ENCODE data around the gene TUB.

Gene TUB

DNA sequence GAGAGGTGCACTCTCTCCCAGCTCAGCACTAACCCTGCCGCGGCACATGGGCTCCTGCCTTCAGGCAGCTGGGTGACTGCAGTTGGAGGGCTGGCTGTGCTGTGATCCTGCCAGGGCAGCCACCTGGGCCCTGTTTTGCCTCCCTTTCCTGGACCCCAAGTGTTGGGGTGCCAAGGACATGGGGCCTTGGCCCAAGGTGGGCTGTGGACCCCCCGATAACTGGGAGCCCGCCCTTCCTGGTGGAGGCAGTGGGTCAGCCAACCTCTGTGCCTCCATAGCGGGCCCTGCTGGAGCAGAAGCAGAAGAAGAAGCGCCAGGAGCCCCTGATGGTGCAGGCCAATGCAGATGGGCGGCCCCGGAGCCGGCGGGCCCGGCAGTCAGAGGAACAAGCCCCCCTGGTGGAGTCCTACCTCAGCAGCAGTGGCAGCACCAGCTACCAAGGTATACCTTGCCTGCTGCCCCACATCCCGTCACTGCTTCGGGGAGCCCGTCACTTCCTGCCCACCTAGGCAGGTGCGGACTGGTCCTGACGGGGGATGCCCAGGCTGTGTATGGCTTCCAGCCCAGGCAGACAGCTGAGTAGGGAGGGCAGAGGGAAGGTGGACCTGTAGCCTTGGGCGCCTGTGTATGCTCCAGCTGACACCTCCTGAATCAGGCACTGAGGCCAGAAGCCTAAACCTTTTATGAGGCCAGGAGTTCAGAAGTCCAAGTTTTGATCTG, 8.9 kb downstream of the TUB start:
- no peak overlapping the region for H3K4me3 ChIP-seq (ENCODE audit: low read depth, low read length)
- no peak for DNase-seq (ENCODE audit: low read depth)
- TF ChIP-seq, protein P1, sequence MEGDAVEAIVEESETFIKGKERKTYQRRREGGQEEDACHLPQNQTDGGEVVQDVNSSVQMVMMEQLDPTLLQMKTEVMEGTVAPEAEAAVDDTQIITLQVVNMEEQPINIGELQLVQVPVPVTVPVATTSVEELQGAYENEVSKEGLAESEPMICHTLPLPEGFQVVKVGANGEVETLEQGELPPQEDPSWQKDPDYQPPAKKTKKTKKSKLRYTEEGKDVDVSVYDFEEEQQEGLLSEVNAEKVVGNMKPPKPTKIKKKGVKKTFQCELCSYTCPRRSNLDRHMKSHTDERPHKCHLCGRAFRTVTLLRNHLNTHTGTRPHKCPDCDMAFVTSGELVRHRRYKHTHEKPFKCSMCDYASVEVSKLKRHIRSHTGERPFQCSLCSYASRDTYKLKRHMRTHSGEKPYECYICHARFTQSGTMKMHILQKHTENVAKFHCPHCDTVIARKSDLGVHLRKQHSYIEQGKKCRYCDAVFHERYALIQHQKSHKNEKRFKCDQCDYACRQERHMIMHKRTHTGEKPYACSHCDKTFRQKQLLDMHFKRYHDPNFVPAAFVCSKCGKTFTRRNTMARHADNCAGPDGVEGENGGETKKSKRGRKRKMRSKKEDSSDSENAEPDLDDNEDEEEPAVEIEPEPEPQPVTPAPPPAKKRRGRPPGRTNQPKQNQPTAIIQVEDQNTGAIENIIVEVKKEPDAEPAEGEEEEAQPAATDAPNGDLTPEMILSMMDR (IDR thresholded peaks at IDR 0.05; ENCODE audit: control insufficient read depth, extremely low read depth, insufficient read depth), result no peak

DNA sequence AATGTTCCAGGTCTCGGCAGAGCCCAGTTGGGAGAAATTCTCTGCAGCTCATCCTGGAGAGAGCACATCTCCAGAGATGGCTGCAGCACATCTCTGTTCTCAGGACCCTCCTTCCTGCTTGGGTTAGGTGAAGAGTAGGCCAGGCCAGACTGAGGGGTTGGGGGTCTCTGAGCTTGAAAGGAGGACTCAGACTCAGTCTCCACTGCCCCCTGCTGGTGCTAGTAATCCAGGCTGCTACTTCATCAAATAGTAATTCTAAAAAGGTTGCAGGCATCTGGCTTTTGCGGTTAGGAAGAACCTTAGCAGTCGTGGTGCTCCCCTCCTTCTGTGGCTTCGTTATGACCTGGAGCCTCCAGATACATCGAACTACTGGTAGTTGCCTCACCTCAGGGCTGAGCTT, 9.7 kb downstream of the TUB start:
- H3K4me3 ChIP-seq (ENCODE audit: low read depth, low read length), result no peak overlapping the region
- no peak for DNase-seq (ENCODE audit: low read depth)
- TF ChIP-seq, protein P1 (IDR thresholded peaks at IDR 0.05; ENCODE audit: control insufficient read depth, extremely low read depth, insufficient read depth), result peak; percentile 54

DNA sequence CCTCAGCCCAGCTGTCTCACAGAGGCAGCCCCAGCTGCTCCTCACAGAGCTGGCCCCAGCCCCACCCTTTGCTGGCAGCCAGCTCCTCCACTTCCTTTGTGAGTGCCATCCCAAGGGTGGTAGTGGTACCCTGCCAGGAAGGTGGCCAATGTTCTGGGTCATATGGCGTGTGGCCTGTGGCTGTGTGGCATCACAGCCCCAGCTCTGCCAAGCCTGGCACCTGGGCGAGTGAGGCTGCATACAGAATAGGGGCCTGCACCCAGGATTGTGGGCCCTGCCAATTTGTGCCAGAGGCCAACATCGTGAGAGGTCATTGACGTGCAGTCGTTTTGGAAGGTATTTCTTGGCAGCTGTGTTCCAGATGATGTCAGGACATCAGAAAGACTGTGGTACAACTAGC, 10.7 kb downstream of the TUB start:
- no peak overlapping the region for H3K4me3 ChIP-seq (ENCODE audit: low read depth, low read length)
- no peak for DNase-seq (ENCODE audit: low read depth)
- TF ChIP-seq, protein P1 (IDR thresholded peaks at IDR 0.05; ENCODE audit: control insufficient read depth, extremely low read depth, insufficient read depth), result no peak

DNA sequence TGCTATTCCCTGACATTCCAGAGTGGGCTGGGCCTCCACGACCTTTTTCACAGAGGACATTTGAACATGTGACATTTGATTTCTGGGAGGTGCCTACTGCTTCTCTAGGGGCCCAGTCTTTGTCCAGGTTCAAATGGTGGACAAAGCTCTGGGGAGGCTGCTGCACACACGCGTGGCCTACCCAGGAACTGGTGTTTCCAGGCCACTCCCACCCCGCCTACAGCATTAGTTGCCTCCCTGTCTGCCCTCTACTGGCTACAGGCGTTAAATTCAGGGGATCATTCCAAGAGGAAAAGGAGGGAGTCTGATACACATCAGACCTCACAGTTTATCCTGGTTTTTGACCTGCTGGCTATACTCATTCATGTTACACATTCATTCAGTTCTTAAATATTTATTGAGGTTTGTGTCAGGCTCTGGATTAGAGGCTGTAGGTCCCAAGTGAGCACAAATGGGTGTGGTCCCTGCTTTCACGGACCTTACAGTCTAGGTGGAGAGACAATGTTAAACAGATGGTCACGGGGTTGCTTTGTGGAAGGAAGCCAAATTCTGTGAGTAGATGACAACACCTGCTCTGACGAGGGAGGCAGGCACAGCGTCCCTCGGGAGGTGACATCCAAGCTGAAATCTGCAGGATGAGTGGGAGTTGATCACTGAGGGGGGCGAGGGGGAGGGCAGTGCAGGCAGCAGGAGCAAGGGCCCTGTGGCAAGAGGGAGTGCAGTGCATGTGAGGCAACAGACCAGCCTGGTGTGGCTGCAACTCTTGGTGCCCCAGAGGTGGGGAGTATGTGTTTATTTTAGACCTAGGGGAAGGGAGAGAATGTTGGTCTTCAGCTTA, 11.8 kb downstream of the TUB start:
- peak; percentile 28 for DNase-seq (ENCODE audit: low read depth)
- no peak overlapping the region for H3K4me3 ChIP-seq (ENCODE audit: low read depth, low read length)
- TF ChIP-seq, protein P1 (IDR thresholded peaks at IDR 0.05; ENCODE audit: control insufficient read depth, extremely low read depth, insufficient read depth), result peak; percentile 78

DNA sequence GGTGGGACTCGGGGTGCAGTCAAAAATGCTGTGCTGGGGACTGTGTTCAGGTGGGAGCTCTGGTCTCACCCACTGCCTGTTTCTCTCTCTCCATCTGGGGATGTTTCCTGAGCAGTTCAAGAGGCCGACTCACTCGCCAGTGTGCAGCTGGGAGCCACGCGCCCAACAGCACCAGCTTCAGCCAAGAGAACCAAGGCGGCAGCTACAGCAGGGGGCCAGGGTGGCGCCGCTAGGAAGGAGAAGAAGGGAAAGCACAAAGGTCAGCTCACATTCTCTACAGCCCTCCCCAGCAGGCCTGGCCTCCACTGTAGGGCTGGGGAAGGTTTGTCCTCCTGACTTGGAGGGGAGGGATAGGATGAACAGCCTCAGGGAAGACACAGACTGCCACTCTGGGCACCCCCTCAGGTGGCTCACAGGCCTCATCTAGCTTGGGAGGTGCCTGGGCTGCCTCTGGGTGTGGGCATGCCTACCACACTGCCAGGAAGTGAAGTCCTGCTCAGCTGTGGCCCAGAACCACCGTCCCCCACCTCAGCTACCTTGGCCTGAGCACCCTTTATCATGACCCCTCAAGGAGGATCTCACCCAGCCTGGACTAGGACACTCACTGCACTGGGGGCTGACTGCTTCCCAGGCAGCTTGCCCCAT, 13.0 kb downstream of the TUB start:
- TF ChIP-seq, protein P1 (IDR thresholded peaks at IDR 0.05; ENCODE audit: control insufficient read depth, extremely low read depth, insufficient read depth), result no peak
- DNase-seq (ENCODE audit: low read depth), result no peak
- no peak overlapping the region for H3K4me3 ChIP-seq (ENCODE audit: low read depth, low read length)

DNA sequence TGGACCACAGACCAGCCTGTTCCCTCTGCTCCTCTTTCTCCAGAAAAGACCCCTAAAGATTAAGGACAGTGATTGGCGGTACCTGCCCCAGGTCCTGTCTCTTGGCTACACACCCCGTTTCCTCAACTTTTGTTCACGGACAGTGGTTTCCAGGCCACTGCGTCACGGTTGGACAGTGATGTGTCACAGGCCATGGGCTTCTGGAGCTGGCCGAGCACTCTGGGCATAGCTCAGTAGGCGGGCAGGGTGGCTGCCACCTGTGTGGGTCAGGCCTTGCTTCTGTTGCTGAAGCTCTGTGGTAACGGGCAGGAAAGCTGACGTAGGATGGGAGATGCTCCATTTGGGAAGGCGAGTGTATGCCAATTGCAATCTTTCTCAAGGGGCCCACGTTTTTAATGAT, 13.6 kb downstream of the TUB start:
- H3K4me3 ChIP-seq (ENCODE audit: low read depth, low read length), result no peak overlapping the region
- TF ChIP-seq, protein P1 (IDR thresholded peaks at IDR 0.05; ENCODE audit: control insufficient read depth, extremely low read depth, insufficient read depth), result no peak
- no peak for DNase-seq (ENCODE audit: low read depth)

All from LNCaP clone FGC (cell line).